HL-60/S4 treated with retinoic acid at 250 ng/mL for 4 days and 3 days (cell line): Measurements from ENCODE around the gene STX12.

Source experiments
- in situ Hi-C: fragments of 300-500 bp; cut with MboI; formaldehyde crosslinking; loops from 2 replicates; pipeline ENCODE4 v1.7.0; 2022; ENCODE audit warnings: low sequenced_read_pairs

STX12 gene

GRCh38 chr1:27772932-27773825 lies at the start of gene STX12:
Gene STX12, plus strand, starts transcription at chr1:27773219. Its CDS starts 89 bp downstream, at chr1:27773308.
- in situ Hi-C loops, result no loop called here

- in situ Hi-C loops, result no loop called here
Observed at GRCh38 chr1:27724961-27725373, 48.1 kb upstream of the STX12 start.

GRCh38 chr1:27725374-27726172 lies 47.4 kb upstream of the STX12 start, which contains the start of gene FAM76A:
Gene FAM76A, plus strand, starts transcription at chr1:27725961. Its CDS starts 120 bp downstream, at chr1:27726081.
- in situ Hi-C loops, result no loop called here

GRCh38 chr1:27726173-27727044 lies 46.6 kb upstream of the STX12 start:
- in situ Hi-C loops, result no loop called here

- in situ Hi-C loops, result no loop called here
Observed at GRCh38 chr1:27727126-27727525, 45.9 kb upstream of the STX12 start.

- in situ Hi-C loops, result no loop called here
Observed at GRCh38 chr1:27736252-27736651, 36.8 kb upstream of the STX12 start.

- in situ Hi-C loops, result no loop called here
Observed at GRCh38 chr1:27741121-27741520, 31.9 kb upstream of the STX12 start.

GRCh38 chr1:27744556-27744955 lies 28.5 kb upstream of the STX12 start:
- in situ Hi-C loops, result no loop called here

- in situ Hi-C loops, result no loop called here
Observed at GRCh38 chr1:27745466-27745865, 27.6 kb upstream of the STX12 start.

- in situ Hi-C loops, result no loop called here
Observed at GRCh38 chr1:27752360-27752759, 20.7 kb upstream of the STX12 start.

- in situ Hi-C loops, result no loop called here
Observed at GRCh38 chr1:27755286-27755685, 17.7 kb upstream of the STX12 start.

- in situ Hi-C loops, result no loop called here
Observed at GRCh38 chr1:27755865-27756264, 17.2 kb upstream of the STX12 start.

GRCh38 chr1:27759236-27759635 lies 13.8 kb upstream of the STX12 start:
- in situ Hi-C loops, result no loop called here

- in situ Hi-C loops, result no loop called here
Observed at GRCh38 chr1:27760426-27760825, 12.6 kb upstream of the STX12 start.

GRCh38 chr1:27762033-27762432 lies 11.0 kb upstream of the STX12 start:
- in situ Hi-C loops, result no loop called here

- in situ Hi-C loops, result no loop called here
Observed at GRCh38 chr1:27763358-27763757, 9.7 kb upstream of the STX12 start.

GRCh38 chr1:27770293-27770830 lies 2.7 kb upstream of the STX12 start:
- in situ Hi-C loops, result no loop called here

GRCh38 chr1:27772036-27772931 lies 735 bp upstream of the STX12 start:
- in situ Hi-C loops, result no loop called here

GRCh38 chr1:27773826-27774445 lies 917 bp downstream of the STX12 start:
- in situ Hi-C loops, result no loop called here
